ENCODE measurements around the gene LAMTOR3. TPM values are rescaled to one million over a fixed set of nuclear protein-coding genes. Genes with fewer than 3 reads are reported as not detected.

The LAMTOR3 gene
- total RNA-seq, 3 donors from 2014 or later (not counting 1 experiment from before 2014, with no cell fraction given): 18.1 to 29.9 (median 25.9) TPM

GRCh38 chr4:99843413-99843812 lies 50.8 kb downstream of the LAMTOR3 start:
- intact Hi-C loops (cut with micrococcal nuclease): no loop called here
- no peak overlapping the region for H3K27ac ChIP-seq (ENCODE audit: low read length)
- peaks cover 4% of the 10 kb centered on the region for H3K36me3 ChIP-seq (ENCODE audit: control insufficient read depth, insufficient read depth, low read length)
- no peaks in the 10 kb centered on the region for H3K9me3 Mint-ChIP-seq
- H3K27me3 Mint-ChIP-seq (ENCODE audit: low read depth in 2 of 2): no peaks in the 10 kb centered on the region
- H3K4me1 Mint-ChIP-seq: no peaks in the 10 kb centered on the region
- no peak for DNase-seq
- no peak overlapping the region for H3K27ac Mint-ChIP-seq
- no peaks in the 10 kb centered on the region for H3K4me1 ChIP-seq (ENCODE audit: control insufficient read depth, insufficient read depth, low read length)
- no peaks in the 10 kb centered on the region for H3K36me3 Mint-ChIP-seq
- H3K9me3 ChIP-seq (ENCODE audit: control insufficient read depth, insufficient read depth, low read length): no peaks in the 10 kb centered on the region
- no peak overlapping the region for H3K4me3 ChIP-seq (ENCODE audit: low read length)
- TF ChIP-seq CTCF (IDR thresholded peaks at IDR 0.05): no peak
- ATAC-seq: no peak
- H3K4me3 Mint-ChIP-seq: no peak overlapping the region
- no peaks in the 10 kb centered on the region for H3K27me3 ChIP-seq (ENCODE audit: control insufficient read depth, insufficient read depth, low read length)

- Mint-ChIP-seq H3K4me1 (no peaks in the 10 kb centered on the region), H3K36me3 (no peaks in the 10 kb centered on the region), H3K27ac (no peak overlapping the region), H3K4me3 (no peak overlapping the region), H3K27me3 (ENCODE audit: low read depth in 2 of 2) (no peaks in the 10 kb centered on the region), H3K9me3 (no peaks in the 10 kb centered on the region)
- Histone ChIP-seq H3K9me3 (ENCODE audit: control insufficient read depth, insufficient read depth, low read length) (no peaks in the 10 kb centered on the region), H3K36me3 (ENCODE audit: control insufficient read depth, insufficient read depth, low read length) (peaks cover 15% of the 10 kb centered on the region), H3K4me3 (ENCODE audit: low read length) (no peak overlapping the region), H3K4me1 (ENCODE audit: control insufficient read depth, insufficient read depth, low read length) (no peaks in the 10 kb centered on the region), H3K27ac (ENCODE audit: low read length) (no peak overlapping the region), H3K27me3 (ENCODE audit: control insufficient read depth, insufficient read depth, low read length) (no peaks in the 10 kb centered on the region)
- intact Hi-C loops (cut with micrococcal nuclease): no loop called here
- TF ChIP-seq CTCF (IDR thresholded peaks at IDR 0.05): no peak
- ATAC-seq: no peak
- 74% methylated on average over 4 of the region's 4 CpGs for WGBS (ENCODE audit: insufficient coverage)
- no peak for DNase-seq
These were observed 53.1 kb downstream of the LAMTOR3 start for GRCh38 chr4:99841129-99841528.

- Histone ChIP-seq H3K36me3 (ENCODE audit: control insufficient read depth, insufficient read depth, low read length) (peaks cover 22% of the 10 kb centered on the region), H3K4me1 (ENCODE audit: control insufficient read depth, insufficient read depth, low read length) (no peaks in the 10 kb centered on the region), H3K27me3 (ENCODE audit: control insufficient read depth, insufficient read depth, low read length) (no peaks in the 10 kb centered on the region), H3K4me3 (ENCODE audit: low read length) (no peak overlapping the region), H3K9me3 (ENCODE audit: control insufficient read depth, insufficient read depth, low read length) (no peaks in the 10 kb centered on the region), H3K27ac (ENCODE audit: low read length) (no peak overlapping the region)
- Mint-ChIP-seq H3K9me3 (no peaks in the 10 kb centered on the region), H3K27me3 (ENCODE audit: low read depth in 2 of 2) (no peaks in the 10 kb centered on the region), H3K36me3 (no peaks in the 10 kb centered on the region), H3K4me1 (no peaks in the 10 kb centered on the region), H3K27ac (no peak overlapping the region), H3K4me3 (no peak overlapping the region)
- DNase-seq (no peak), ATAC-seq (no peak)
- WGBS (ENCODE audit: insufficient coverage): 89% methylated on average over 2 of the region's 2 CpGs
- intact Hi-C loops (cut with micrococcal nuclease): no loop called here
- TF ChIP-seq CTCF (IDR thresholded peaks at IDR 0.05): no peak
These were observed 55.3 kb downstream of the LAMTOR3 start for GRCh38 chr4:99838927-99839326.

- DNase-seq: no peak
- no peak overlapping the region for H3K27ac ChIP-seq (ENCODE audit: low read length)
- no peaks in the 10 kb centered on the region for H3K27me3 Mint-ChIP-seq (ENCODE audit: low read depth in 2 of 2)
- no peak overlapping the region for H3K27ac Mint-ChIP-seq
- H3K36me3 Mint-ChIP-seq: no peaks in the 10 kb centered on the region
- no peak overlapping the region for H3K4me3 ChIP-seq (ENCODE audit: low read length)
- H3K4me1 ChIP-seq (ENCODE audit: control insufficient read depth, insufficient read depth, low read length): no peaks in the 10 kb centered on the region
- intact Hi-C loops (cut with micrococcal nuclease): no loop called here
- 96% methylated on average over 2 of the region's 2 CpGs for WGBS (ENCODE audit: insufficient coverage)
- peaks cover 18% of the 10 kb centered on the region for H3K36me3 ChIP-seq (ENCODE audit: control insufficient read depth, insufficient read depth, low read length)
- no peaks in the 10 kb centered on the region for H3K27me3 ChIP-seq (ENCODE audit: control insufficient read depth, insufficient read depth, low read length)
- H3K4me1 Mint-ChIP-seq: no peaks in the 10 kb centered on the region
- no peak for TF ChIP-seq CTCF (IDR thresholded peaks at IDR 0.05)
- no peaks in the 10 kb centered on the region for H3K9me3 ChIP-seq (ENCODE audit: control insufficient read depth, insufficient read depth, low read length)
- ATAC-seq: no peak
- no peak overlapping the region for H3K4me3 Mint-ChIP-seq
- H3K9me3 Mint-ChIP-seq: no peaks in the 10 kb centered on the region
These were observed 58.3 kb downstream of the LAMTOR3 start for GRCh38 chr4:99835942-99836341.

Measured in natural killer cell (primary cell).